Prostate gland (tissue), 2 donors: Measurements from ENCODE around the gene ZNF263.

ENCODE experiments used
- CTCF ChIP-seq, 4 experiments: fragments of 200-600 bp in 2 of 4; fragments of 450-650 bp in 2 of 4; sonication (generic) in 2 of 4; IDR thresholded peaks; 1 replicate in 3 of 4; 2 replicates in 1 of 4; pipeline ENCODE4 v1.5.1; 2016 to 2019; ENCODE audit warnings: antibody characterized with exemption in 4 of 4, mild to moderate bottlenecking in 2 of 4, moderate library complexity in 2 of 4
- POLR2A ChIP-seq: fragments of 450-650 bp; IDR thresholded peaks from one replicate; pipeline ENCODE4 v1.6.1; 2016; ENCODE audit warnings: antibody characterized with exemption, mild to moderate bottlenecking
- POLR2AphosphoS5 ChIP-seq: sonication (generic); formaldehyde crosslinking; IDR thresholded peaks from one replicate; pipeline ENCODE4 v1.6.1; 2017; ENCODE audit warnings: antibody characterized with exemption

GRCh38 chr16:3252967-3253366 lies 30.3 kb upstream of the ZNF263 start:
- TF ChIP-seq POLR2A, result no peak
- no peak for TF ChIP-seq CTCF (IDR thresholded peaks at IDR 0.05)
- TF ChIP-seq POLR2AphosphoS5, result no peak
